ENCODE results near the gene DKC1.

DNA sequence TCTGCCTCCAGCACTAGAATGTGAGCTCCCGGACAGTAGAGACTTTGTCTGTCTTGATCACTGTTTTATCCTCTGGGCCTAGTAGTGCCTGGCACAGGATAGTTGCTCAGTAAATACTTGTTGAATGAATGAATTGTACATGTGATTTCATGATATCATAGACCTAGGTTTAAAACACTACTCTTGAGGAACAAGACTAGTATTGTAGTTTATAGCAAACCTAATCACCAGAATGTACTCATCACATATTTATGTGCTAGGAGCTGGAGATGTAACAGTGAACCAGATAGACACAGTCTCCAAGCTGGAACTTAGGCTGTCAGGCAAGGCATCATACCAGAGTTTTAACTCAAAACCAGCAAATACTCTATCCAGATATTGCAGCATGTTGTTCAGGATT is 35.2 kb upstream of the DKC1 start:
- TF ChIP-seq ZNF274 (IDR thresholded peaks at IDR 0.05; ENCODE audit: low read depth, low read length) (no peak), SUZ12 (IDR thresholded peaks at IDR 0.05; ENCODE audit: extremely low read depth, insufficient read depth, insufficient read length) (no peak)
